CD4-positive, alpha-beta T cell treated with Interleukin-6 at 100 ng/mL for 8 hours (primary cell): Measurements from ENCODE around the gene ASIC4.

ENCODE experiments used
- DNase-seq: peaks from one replicate; pipeline ENCODE4 v3.0.0-alpha.2; 2020; ENCODE audit warnings: mixed read lengths, low spot score

ASIC4 gene

DNA sequence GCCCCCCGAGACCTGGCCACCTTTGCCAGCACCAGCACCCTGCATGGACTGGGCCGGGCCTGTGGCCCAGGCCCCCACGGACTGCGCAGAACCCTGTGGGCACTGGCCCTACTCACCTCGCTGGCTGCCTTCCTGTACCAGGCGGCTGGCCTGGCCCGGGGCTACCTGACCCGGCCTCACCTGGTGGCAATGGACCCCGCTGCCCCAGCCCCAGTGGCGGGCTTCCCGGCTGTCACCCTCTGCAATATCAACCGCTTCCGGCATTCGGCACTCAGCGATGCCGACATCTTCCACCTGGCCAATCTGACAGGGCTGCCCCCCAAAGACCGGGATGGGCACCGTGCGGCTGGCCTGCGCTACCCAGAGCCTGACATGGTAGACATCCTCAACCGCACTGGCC, 554 bp downstream of the ASIC4 start:
- no peak for DNase-seq

GRCh38 chr2:219515874-219516629, 1.8 kb downstream of the ASIC4 start:
- no peak for DNase-seq

GRCh38 chr2:219516888-219517287, 2.6 kb downstream of the ASIC4 start:
- no peak for DNase-seq

DNA sequence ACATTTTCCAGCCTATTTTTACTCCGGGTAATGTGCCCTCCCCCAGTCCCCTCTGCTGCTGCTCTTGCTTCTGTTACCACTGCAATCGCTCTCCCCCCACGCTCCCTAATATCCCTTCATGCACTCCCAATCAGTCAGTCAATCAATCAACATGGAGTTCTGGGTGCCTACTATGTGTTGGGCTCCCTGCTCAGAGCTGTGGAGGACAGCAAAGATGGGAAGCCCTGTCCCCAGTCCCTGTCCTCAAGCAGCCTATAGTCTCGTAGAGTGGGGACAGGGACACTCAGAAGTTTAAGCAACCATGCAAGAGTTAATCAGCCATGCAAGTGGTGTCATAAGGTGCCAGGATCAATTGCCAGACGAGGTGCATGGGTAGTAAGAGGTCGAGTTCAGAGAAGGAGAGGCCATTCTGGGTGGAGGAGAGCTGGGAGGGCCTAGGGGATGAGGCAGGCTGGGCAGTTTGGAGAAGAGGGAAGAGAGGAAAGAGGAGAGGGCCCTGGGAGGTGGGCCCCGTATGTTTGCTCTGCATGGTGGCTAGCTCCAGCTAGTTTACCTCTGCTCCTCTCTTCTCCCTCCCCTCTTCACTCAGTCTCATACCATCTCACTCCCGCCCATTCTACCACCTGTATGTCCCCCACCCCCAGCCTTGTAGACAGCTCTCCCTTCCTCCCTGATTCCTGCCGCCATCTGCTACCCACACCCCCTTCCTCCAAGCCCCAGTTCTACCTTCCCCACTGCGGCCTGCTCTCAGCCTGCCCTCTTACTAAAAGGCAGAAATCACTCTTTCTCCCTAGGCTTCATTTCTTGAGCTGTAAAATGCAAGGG, 3.9 kb downstream of the ASIC4 start:
- DNase-seq = no peak

- no peak for DNase-seq
Observed at GRCh38 chr2:219519526-219519916, 5.2 kb downstream of the ASIC4 start.

GRCh38 chr2:219520079-219520478, 5.8 kb downstream of the ASIC4 start:
- no peak for DNase-seq

- DNase-seq = no peak
Observed at GRCh38 chr2:219521066-219521880, 7.0 kb downstream of the ASIC4 start.

- no peak for DNase-seq
Observed at GRCh38 chr2:219522111-219523030, 8.1 kb downstream of the ASIC4 start.

DNA sequence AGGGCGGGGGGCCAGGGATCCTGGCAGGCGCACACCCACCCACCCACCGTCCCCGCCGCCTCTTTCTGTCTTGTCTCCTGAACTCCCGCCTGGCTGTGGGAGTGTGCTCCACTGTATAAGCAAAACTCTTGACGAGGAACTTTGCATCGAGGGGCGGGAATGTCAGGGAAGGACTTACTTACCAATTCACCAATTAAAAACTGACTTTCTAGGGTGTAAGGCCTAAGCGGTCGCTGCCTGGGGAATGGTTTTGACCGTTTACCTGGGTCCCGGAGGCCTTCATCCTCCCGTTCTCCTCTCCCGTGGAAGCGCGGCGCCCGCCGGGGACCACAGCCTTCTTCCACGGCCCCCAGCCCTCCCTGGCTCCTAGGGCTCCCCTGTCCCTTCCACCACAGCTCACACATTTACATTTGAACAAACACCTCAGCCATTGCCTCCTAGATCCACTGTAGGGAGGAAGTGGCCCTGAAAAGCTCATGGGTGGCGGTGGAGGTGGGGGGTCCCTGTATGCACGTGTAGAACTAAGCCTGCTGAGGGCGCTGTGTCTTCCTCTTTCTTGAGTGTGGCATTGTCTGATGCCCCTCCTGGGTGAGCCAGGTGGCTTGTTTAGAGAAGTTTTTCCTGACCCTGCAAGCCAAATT, 8.9 kb downstream of the ASIC4 start:
- no peak for DNase-seq

DNA sequence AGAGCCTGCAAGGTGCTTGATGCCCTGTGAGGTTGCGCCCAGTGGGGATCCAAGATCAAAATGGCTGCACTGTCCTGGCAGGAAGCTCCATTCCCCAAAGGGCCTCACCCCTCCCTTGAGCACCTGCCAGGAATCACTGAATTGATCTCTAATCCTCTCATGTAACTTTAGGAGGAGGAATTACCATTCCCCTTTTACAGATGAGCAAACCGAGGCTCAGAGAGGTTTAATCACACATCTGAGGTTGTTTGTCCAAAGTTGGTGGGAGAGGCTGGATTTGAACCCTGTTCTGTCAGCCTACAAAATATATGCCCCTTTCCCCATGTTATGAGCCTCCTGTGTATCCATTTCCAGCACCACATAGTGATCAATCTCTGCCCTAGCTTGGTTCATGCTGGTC, 10.5 kb downstream of the ASIC4 start:
- no peak for DNase-seq

- no peak for DNase-seq
Observed at GRCh38 chr2:219525533-219526232, 11.4 kb downstream of the ASIC4 start.

DNA sequence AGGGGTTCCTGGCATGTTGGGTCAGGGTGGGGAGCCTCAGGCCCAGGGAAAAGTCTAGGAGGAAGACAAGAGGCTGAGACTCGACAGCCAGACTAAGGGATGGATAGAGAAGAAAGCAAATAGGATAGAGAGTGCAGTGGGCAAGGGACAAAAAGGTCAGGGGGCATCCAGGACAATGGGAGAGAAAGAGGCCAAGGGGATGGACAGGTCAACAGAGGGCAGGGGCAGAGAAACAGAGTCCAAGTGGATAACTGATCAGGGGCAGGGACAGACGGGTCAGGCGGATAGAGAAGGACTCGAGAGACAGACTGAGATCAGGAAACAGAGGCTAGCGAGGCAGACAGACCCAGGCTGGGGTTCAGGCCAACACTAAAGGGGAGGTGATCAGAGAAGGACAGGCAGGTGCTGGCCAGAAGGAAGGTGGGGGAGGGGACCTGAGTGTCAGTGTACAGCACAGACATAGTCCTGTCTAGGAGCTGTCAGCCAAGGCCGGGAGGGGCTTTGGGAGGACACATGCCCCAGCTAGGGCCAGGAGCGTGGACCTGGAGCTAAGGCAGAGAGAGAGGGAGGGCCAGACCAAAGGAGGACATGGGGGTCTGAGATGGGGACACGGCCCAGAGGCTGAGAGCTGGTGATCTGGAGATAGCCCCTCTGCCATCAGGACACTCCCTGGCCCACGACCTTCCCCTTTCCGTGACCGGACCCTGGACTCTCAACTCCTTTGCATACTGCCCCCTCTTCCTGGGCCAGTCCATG, 12.2 kb downstream of the ASIC4 start:
- DNase-seq = no peak

DNA sequence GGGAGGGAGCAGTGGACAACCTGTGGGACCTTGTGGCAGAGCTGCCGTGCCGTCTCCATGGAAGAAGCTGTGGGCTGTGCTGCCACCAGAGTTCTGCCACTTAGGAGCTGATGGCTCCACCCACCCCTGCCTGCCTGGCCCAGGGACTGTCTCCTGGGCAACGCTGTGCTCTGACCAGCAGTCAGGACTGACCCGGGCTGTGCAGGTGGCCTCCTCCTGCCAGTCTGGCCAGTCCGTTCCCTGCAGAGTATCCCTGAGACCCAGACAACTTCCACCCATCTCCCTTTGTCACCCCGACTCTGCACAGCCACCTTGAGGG, 12.8 kb downstream of the ASIC4 start:
- no peak for DNase-seq

DNA sequence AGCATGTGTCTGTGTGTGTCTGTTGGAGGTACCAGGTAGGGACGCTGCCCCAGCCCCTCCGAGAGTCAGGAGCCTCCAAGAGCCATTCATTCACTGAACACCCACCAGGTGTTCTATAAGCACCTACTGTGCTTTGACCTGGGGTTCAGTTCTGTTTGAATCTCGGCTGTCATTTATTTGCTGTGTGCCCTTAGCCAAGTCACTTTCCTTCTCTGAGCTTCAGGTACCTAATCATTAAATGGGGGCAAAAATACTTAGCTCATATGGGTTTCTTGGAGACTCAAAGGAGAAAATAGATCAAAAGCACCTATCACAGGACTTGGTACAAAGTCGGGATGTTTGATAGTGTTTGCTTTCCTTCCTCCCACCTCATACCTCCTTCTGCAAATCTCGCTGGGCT, 13.2 kb downstream of the ASIC4 start:
- no peak for DNase-seq

DNA sequence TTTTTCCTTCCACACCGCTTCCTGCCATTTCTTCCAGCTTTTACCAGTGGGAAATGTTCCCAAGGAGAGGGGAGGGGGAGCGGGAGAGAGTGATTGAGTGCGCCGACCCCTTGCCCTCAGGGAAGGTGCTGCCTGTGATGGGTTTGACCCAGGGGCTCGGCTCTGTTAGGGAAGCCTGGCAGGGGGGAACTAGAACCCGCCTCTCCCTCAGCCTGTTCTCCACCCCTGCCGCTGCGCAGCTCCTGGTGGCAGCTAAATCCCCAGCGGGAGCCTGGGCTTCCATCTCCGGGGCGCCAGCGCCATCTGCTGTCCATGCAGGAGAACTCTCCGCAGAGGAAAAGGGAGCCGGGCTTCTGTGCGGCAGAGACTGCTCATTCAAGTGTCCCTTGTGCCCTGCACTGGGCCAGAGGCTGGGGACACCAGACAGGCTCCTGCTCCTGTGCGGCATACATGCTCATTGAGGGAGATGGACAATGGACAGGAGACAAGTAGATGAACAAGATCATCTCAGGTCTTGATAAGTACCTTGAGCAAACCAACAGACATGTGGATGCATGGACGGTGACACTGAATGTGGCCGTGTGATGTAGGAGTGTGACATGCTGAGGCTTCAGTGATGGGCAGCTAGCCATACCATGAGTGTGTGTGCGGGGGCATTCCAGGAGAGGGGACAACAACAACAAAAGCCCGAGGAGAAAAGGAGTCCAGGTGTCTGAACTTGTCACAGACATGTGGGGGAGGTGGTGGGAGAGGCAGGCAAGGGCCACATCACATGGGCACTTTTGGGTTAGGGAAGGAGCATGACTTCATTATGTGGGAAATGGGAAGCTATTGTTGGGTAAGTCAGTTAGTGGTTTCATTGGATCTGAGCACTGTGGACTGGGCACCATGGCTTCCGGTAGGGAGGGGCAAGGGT, 16.0 kb downstream of the ASIC4 start:
- peak; percentile 80 for DNase-seq

DNA sequence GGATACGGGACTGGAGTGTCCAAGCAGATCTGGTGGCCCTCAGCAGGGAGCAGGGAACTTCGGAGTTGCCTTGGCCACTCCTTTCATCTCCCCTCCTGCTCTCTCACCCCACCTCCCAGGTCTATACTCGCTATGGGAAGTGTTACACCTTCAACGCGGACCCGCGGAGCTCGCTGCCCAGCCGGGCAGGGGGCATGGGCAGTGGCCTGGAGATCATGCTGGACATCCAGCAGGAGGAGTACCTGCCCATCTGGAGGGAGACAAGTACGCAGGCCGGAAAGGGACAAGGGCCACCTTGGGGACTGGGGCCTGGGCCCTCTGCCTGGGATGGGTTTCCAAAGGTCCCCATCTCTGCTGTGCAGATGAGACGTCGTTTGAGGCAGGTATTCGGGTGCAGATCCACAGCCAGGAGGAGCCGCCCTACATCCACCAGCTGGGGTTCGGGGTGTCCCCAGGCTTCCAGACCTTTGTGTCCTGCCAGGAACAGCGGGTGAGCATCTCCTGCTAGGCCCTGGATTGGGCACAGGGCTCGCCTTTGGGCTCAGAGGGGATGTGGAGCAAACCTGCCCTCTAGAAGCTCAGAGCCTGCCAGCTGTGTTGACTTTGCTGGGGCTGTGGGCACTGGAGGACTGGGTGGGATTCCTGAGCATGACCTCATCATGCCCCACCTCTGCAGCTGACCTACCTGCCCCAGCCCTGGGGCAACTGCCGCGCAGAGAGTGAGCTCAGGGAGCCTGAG, 17.5 kb downstream of the ASIC4 start:
- no peak for DNase-seq

- no peak for DNase-seq
Observed at GRCh38 chr2:219532378-219532649, 18.0 kb downstream of the ASIC4 start.

- DNase-seq = no peak
Observed at GRCh38 chr2:219533930-219534661, 19.8 kb downstream of the ASIC4 start.
